HG03135 (cell line): Measurements from ENCODE around the gene WWOX.

Experiments
- ATAC-seq: cut with Tn5 transposase; IDR thresholded peaks from one replicate; pipeline ENCODE4 v1.9.1; 2021; ENCODE audit warnings: mild to moderate bottlenecking, moderate library complexity; ENCODE audit not compliant: unreplicated experiment

Gene WWOX

GRCh38 chr16:78485188-78485916, 385.9 kb downstream of the WWOX start:
- ATAC-seq, result no peak

GRCh38 chr16:78485917-78486257, 386.4 kb downstream of the WWOX start:
- ATAC-seq, result no peak

- no peak for ATAC-seq
Observed at GRCh38 chr16:78487471-78487870, 388.0 kb downstream of the WWOX start.

- ATAC-seq, result no peak
Observed at GRCh38 chr16:78489072-78489471, 389.6 kb downstream of the WWOX start.

GRCh38 chr16:78489631-78490030, 390.2 kb downstream of the WWOX start:
- no peak for ATAC-seq

GRCh38 chr16:78490431-78490830, 391.0 kb downstream of the WWOX start:
- ATAC-seq, result no peak

GRCh38 chr16:78490847-78491246, 391.4 kb downstream of the WWOX start:
- no peak for ATAC-seq

- ATAC-seq, result no peak
Observed at GRCh38 chr16:78493573-78493972, 394.1 kb downstream of the WWOX start.

- no peak for ATAC-seq
Observed at GRCh38 chr16:78494105-78494504, 394.7 kb downstream of the WWOX start.

- no peak for ATAC-seq
Observed at GRCh38 chr16:78494674-78495073, 395.2 kb downstream of the WWOX start.

GRCh38 chr16:78496189-78496588, 396.7 kb downstream of the WWOX start:
- ATAC-seq, result no peak

- no peak for ATAC-seq
Observed at GRCh38 chr16:78499399-78499798, 399.9 kb downstream of the WWOX start.

- ATAC-seq, result no peak
Observed at GRCh38 chr16:78500659-78501270, 401.3 kb downstream of the WWOX start.

GRCh38 chr16:78501744-78502143, 402.3 kb downstream of the WWOX start:
- ATAC-seq, result no peak

GRCh38 chr16:78502812-78503350, 403.4 kb downstream of the WWOX start:
- no peak for ATAC-seq

GRCh38 chr16:78503602-78504001, 404.1 kb downstream of the WWOX start:
- ATAC-seq, result no peak

GRCh38 chr16:78504401-78504851, 405.0 kb downstream of the WWOX start:
- no peak for ATAC-seq

- no peak for ATAC-seq
Observed at GRCh38 chr16:78505036-78505435, 405.6 kb downstream of the WWOX start.

- ATAC-seq, result no peak
Observed at GRCh38 chr16:78505544-78506366, 406.3 kb downstream of the WWOX start.

GRCh38 chr16:78506367-78507193, 407.1 kb downstream of the WWOX start:
- ATAC-seq, result no peak

- no peak for ATAC-seq
Observed at GRCh38 chr16:78507576-78507975, 408.1 kb downstream of the WWOX start.
